ENCODE results near the gene CASP4. TPM values are rescaled to one million over a fixed set of nuclear protein-coding genes. Genes with fewer than 3 reads are reported as not detected.

CASP4 gene
- total and polyA plus RNA-seq, 9 of the 15 experiments (the other 6 are each of a cell fraction or from before 2014, with no cell fraction given): 0.15 to 0.42 (median 0.27) TPM; not detected in 1

GRCh38 chr11:105007463-105007862 is 39.1 kb upstream of the CASP4 start:
- POLR2A ChIA-PET: no interaction called here
- no peak for ATAC-seq

GRCh38 chr11:105005451-105005845 is 37.1 kb upstream of the CASP4 start:
- H3K27me3 ChIP-seq (ENCODE audit: control insufficient read depth in 2 of 2, insufficient read depth in 2 of 2, low read length in 2 of 2): no peaks in the 10 kb centered on the region
- TF ChIP-seq HOXB6 (CRISPR knock-in tag; IDR thresholded peaks at IDR 0.05; ENCODE audit: borderline replicate concordance) (no peak), MXI1 (IDR thresholded peaks at IDR 0.05; ENCODE audit: low read depth, low read length) (no peak), ZNF280A (IDR thresholded peaks at IDR 0.05; ENCODE audit: low read depth, partially characterized antibody) (no peak), ZNF639 (CRISPR knock-in tag; conservative IDR thresholded peaks at IDR 0.05 in 1 of 2, IDR thresholded peaks at IDR 0.05 in 1 of 2) (no peak), SIX5 (IDR thresholded peaks at IDR 0.05; ENCODE audit: borderline replicate concordance in 1 of 2, insufficient read depth in 1 of 2, low read depth in 1 of 2, low read length in 2 of 2) (no peak)
- ChIA-PET POLR2A (no interaction called here), CTCF (ENCODE audit: low intra/inter-chr PET ratio) (no interaction called here)
- no peak overlapping the region for H3K9ac ChIP-seq (ENCODE audit: insufficient read depth in 1 of 2, low read depth in 2 of 2, low read length in 2 of 2)
- no peaks in the 10 kb centered on the region for H3K36me3 ChIP-seq (ENCODE audit: control insufficient read depth, insufficient read depth, low read length)
- H3K9me3 ChIP-seq (replicated peaks; ENCODE audit: control insufficient read depth, insufficient read depth, low read depth, low read length): 0 out of 2 replicates have a peak, but pooled peaks cover 1% of the 10 kb centered on the region
- no peak for FAIRE-seq
- no peak overlapping the region for H3K27ac ChIP-seq (ENCODE audit: extremely low read depth, low read depth, low read length)
- BruUV-seq (replicated peaks): no TSS peak
- no peak for ATAC-seq
- H4K20me1 ChIP-seq (replicated peaks; ENCODE audit: control insufficient read depth, insufficient read depth, low read length): no peaks in the 10 kb centered on the region
- H3K4me2 ChIP-seq (ENCODE audit: insufficient read depth, low read length): no peak overlapping the region
- intact Hi-C loops (cut with micrococcal nuclease) (no loop called here), in situ Hi-C loops (cut with MboI) (no loop called here)
- H2AFZ ChIP-seq (ENCODE audit: low read depth, low read length): no peak overlapping the region
- H3K9me1 ChIP-seq (ENCODE audit: control insufficient read depth, insufficient read depth, low read length): no peaks in the 10 kb centered on the region
- H3K4me3 ChIP-seq: no peak overlapping the region
- H3K4me1 ChIP-seq (replicated peaks in 1 of 2; ENCODE audit: control insufficient read depth in 2 of 2, insufficient read depth in 2 of 2, low read length in 2 of 2): no peaks in the 10 kb centered on the region
- 0% methylated on average over 3 of the region's 3 CpGs for WGBS (ENCODE audit: insufficient coverage, low coverage, missing lambda C conversion rate)
- no peak for DNase-seq (ENCODE audit: extremely low read depth in 1 of 4, low spot score in 3 of 4)
- H3K79me2 ChIP-seq (ENCODE audit: control insufficient read depth, insufficient read depth, low read length): no peaks in the 10 kb centered on the region

More at GRCh38 chr11:105007463-105007862, 39.1 kb upstream of the CASP4 start:
- Histone ChIP-seq H3K4me3 (no peak overlapping the region), H3K4me2 (ENCODE audit: insufficient read depth, low read length) (no peak overlapping the region), H3K27ac (ENCODE audit: extremely low read depth, low read depth, low read length) (no peak overlapping the region), H3K9me3 (replicated peaks; ENCODE audit: control insufficient read depth, insufficient read depth, low read depth, low read length) (0 out of 2 replicates have a peak, but pooled peaks cover 1% of the 10 kb centered on the region), H3K27me3 (ENCODE audit: control insufficient read depth in 2 of 2, insufficient read depth in 2 of 2, low read length in 2 of 2) (no peaks in the 10 kb centered on the region), H4K20me1 (replicated peaks; ENCODE audit: control insufficient read depth, insufficient read depth, low read length) (no peaks in the 10 kb centered on the region), H3K79me2 (ENCODE audit: control insufficient read depth, insufficient read depth, low read length) (no peaks in the 10 kb centered on the region), H2AFZ (ENCODE audit: low read depth, low read length) (no peak overlapping the region), H3K9me1 (ENCODE audit: control insufficient read depth, insufficient read depth, low read length) (no peaks in the 10 kb centered on the region), H3K9ac (ENCODE audit: insufficient read depth in 1 of 2, low read depth in 2 of 2, low read length in 2 of 2) (no peak overlapping the region), H3K36me3 (ENCODE audit: control insufficient read depth, insufficient read depth, low read length) (no peaks in the 10 kb centered on the region), H3K4me1 (replicated peaks in 1 of 2; ENCODE audit: control insufficient read depth in 2 of 2, insufficient read depth in 2 of 2, low read length in 2 of 2) (no peaks in the 10 kb centered on the region)
- no peak for FAIRE-seq
- no TSS peak for BruUV-seq (replicated peaks)
- intact Hi-C loops (cut with micrococcal nuclease): no loop called here
- TF ChIP-seq GTF2A2 (tag; IDR thresholded peaks at IDR 0.05) (no peak), MECOM (CRISPR knock-in tag; IDR thresholded peaks at IDR 0.05) (no peak), CREB1 (IDR thresholded peaks at IDR 0.05) (no peak), CREB1 (CRISPR knock-in tag; IDR thresholded peaks at IDR 0.05) (no peak), FOXK1 (CRISPR knock-in tag; IDR thresholded peaks at IDR 0.05; ENCODE audit: borderline replicate concordance) (no peak), FUS (optimal IDR thresholded peaks at IDR 0.05; ENCODE audit: low read depth, low read length) (no peak), MEF2A (IDR thresholded peaks at IDR 0.05; ENCODE audit: control insufficient read depth, low read depth, low read length) (no peak), KAT7 (CRISPR knock-in tag; IDR thresholded peaks at IDR 0.05; ENCODE audit: borderline replicate concordance) (no peak), E2F5 (CRISPR knock-in tag; IDR thresholded peaks at IDR 0.05) (no peak)
- CTCF ChIA-PET (ENCODE audit: low intra/inter-chr PET ratio): no interaction called here
- in situ Hi-C loops (cut with MboI): no loop called here
- no peak for DNase-seq (ENCODE audit: extremely low read depth in 1 of 4, low spot score in 3 of 4)

Measured in K562 (cell line).